Activated naive CD4-positive, alpha-beta T cell treated with anti-CD3 and anti-CD28 coated beads for 36 hours (primary cell): ENCODE measurements around the gene RAB33A. TPM values are rescaled to one million over a fixed set of nuclear protein-coding genes. Genes with fewer than 3 reads are reported as not detected.
A peak's percentile ranks its signal among the peaks of the same experiment; 100 is the strongest.
"Not testable (repeated sequence)": the region's sequence is repeated elsewhere in the genome, so short reads cannot be mapped to it uniquely, and the experiment has no call there.

Experiments
- CTCF ChIA-PET: fragments of 350-600 bp; sonication (Branson Sonifier 250); formaldehyde crosslinking; loops from one replicate; lab custom pipeline; 2021; ENCODE audit warnings: antibody characterized with exemption; lab: Charles Lee
- DNase-seq: peaks from one replicate; pipeline ENCODE4 v3.0.0-alpha.2; 2020
- H3K27ac Mint-ChIP-seq: one replicate; pipeline ENCODE4 v1.8.0; 2021; ENCODE audit warnings: mild to moderate bottlenecking, mixed read lengths
- H3K27me3 Mint-ChIP-seq: one replicate; pipeline ENCODE4 v1.8.0; 2021; ENCODE audit warnings: low read depth, mixed read lengths
- H3K36me3 Mint-ChIP-seq: one replicate; pipeline ENCODE4 v1.8.0; 2021; ENCODE audit warnings: low read depth, mixed read lengths
- H3K4me1 Mint-ChIP-seq: one replicate; pipeline ENCODE4 v1.8.0; 2021; ENCODE audit warnings: low read depth, mixed read lengths
- H3K4me3 Mint-ChIP-seq: one replicate; pipeline ENCODE4 v1.8.0; 2021; ENCODE audit warnings: mild to moderate bottlenecking, moderate library complexity, mixed read lengths
- H3K9me3 Mint-ChIP-seq: one replicate; pipeline ENCODE4 v1.8.0; 2021; ENCODE audit warnings: mixed read lengths
- intact Hi-C: fragments of 100-400 bp; cut with micrococcal nuclease; formaldehyde crosslinking; loops from one replicate; pipeline ENCODE4 v1.15.1; 2023
- total RNA-seq, 2 experiments: library from RNA; stranded (reverse); gene quantifications; one replicate each; pipeline ENCODE4 v1.2.3, GENCODE V29; 2021

Gene RAB33A
- total RNA-seq, 2 experiments from 2014 or later: 11.3 to 15.1 TPM

GRCh38 chrX:130204647-130205046, 32.9 kb downstream of the RAB33A start:
- Mint-ChIP-seq H3K9me3 (no peaks in the 10 kb centered on the region), H3K4me1 (no peaks in the 10 kb centered on the region), H3K27me3 (no peaks in the 10 kb centered on the region), H3K27ac (no peak overlapping the region), H3K4me3 (no peak overlapping the region), H3K36me3 (peaks cover 7% of the 10 kb centered on the region)
- intact Hi-C loops: no loop called here
- CTCF ChIA-PET: no interaction called here
- DNase-seq: no peak

GRCh38 chrX:130211415-130212186, 39.8 kb downstream of the RAB33A start:
- CTCF ChIA-PET: no interaction called here
- Mint-ChIP-seq H3K27me3 (no peaks in the 10 kb centered on the region), H3K36me3 (peaks cover 19% of the 10 kb centered on the region), H3K9me3 (no peaks in the 10 kb centered on the region), H3K4me1 (peaks cover 23% of the 10 kb centered on the region), H3K4me3 (peak overlapping the region; percentile 6), H3K27ac (peak overlapping the region; percentile 80)
- DNase-seq: no peak
- intact Hi-C loops: loop anchor here (1.0 kb wide), 1 partner anchor 57 kb away; the partner anchor contains the start of gene ZNF280C

- DNase-seq: no peak
- H3K27ac Mint-ChIP-seq: peak overlapping the region; percentile 80
- intact Hi-C loops: loop anchor here (1.0 kb wide), 1 partner anchor 56 kb away; the partner anchor contains the start of gene ZNF280C
- no peaks in the 10 kb centered on the region for H3K27me3 Mint-ChIP-seq
- peak overlapping the region; percentile 16 for H3K4me3 Mint-ChIP-seq
- H3K36me3 Mint-ChIP-seq: peaks cover 19% of the 10 kb centered on the region
- CTCF ChIA-PET: no interaction called here
- no peaks in the 10 kb centered on the region for H3K9me3 Mint-ChIP-seq
- H3K4me1 Mint-ChIP-seq: peaks cover 23% of the 10 kb centered on the region
Measured at GRCh38 chrX:130212371-130212770, 40.6 kb downstream of the RAB33A start.

GRCh38 chrX:130213376-130213775, 41.6 kb downstream of the RAB33A start:
- H3K9me3 Mint-ChIP-seq: no peaks in the 10 kb centered on the region
- DNase-seq: no peak
- CTCF ChIA-PET: no interaction called here
- H3K27ac Mint-ChIP-seq: no peak overlapping the region
- intact Hi-C loops: no loop called here
- peaks cover 23% of the 10 kb centered on the region for H3K4me1 Mint-ChIP-seq
- no peaks in the 10 kb centered on the region for H3K27me3 Mint-ChIP-seq
- H3K4me3 Mint-ChIP-seq: no peak overlapping the region
- peaks cover 17% of the 10 kb centered on the region for H3K36me3 Mint-ChIP-seq

DNA sequence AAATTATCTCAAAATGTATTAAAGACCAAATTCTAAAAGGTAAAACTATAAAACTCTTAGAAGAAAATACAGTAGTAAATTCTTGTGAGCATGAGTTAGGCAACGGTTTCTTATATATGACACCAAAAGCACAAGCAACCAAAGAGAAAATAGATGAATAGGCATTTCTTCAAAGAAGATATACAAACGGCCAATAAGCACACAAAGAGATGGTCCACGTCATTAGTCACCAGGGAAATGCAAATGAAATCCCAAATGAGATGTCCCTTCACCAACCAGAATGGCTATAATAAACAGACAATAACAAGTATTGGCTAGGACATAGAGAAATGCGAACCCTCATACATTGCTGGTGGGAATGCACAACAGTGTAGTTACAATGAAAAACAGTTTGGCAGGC, 44.6 kb downstream of the RAB33A start:
- no peak for DNase-seq
- no peak overlapping the region for H3K27ac Mint-ChIP-seq
- H3K4me3 Mint-ChIP-seq: no peak overlapping the region
- H3K9me3 Mint-ChIP-seq: no peaks in the 10 kb centered on the region
- CTCF ChIA-PET: no interaction called here
- H3K4me1 Mint-ChIP-seq: peaks cover 20% of the 10 kb centered on the region
- peaks cover 15% of the 10 kb centered on the region for H3K36me3 Mint-ChIP-seq
- intact Hi-C loops: no loop called here
- H3K27me3 Mint-ChIP-seq: no peaks in the 10 kb centered on the region

DNA sequence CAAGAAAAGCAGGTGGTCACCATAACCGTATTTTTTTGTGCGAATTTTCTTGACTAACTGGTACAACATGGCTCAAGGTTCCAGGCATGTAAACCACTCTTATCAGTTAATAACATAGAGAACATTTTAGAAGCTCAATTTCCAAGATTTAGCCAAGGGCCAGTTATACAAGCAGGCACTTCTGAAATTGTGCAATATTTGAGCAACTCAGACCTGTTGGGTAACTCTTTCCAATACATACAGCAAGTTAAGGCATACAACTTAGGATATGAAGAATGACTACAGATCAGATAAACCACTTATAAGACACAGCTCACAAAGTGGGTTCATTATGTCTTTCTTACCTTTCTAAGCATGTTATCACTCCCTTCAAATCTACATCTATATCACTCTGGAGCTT, 53.0 kb downstream of the RAB33A start:
- intact Hi-C loops: no loop called here
- DNase-seq: no peak
- no peak overlapping the region for H3K27ac Mint-ChIP-seq
- no peaks in the 10 kb centered on the region for H3K9me3 Mint-ChIP-seq
- no peaks in the 10 kb centered on the region for H3K27me3 Mint-ChIP-seq
- H3K36me3 Mint-ChIP-seq: peaks cover 2% of the 10 kb centered on the region
- no peak overlapping the region for H3K4me3 Mint-ChIP-seq
- H3K4me1 Mint-ChIP-seq: peaks cover 3% of the 10 kb centered on the region
- CTCF ChIA-PET: no interaction called here

GRCh38 chrX:130228871-130229270, 57.1 kb downstream of the RAB33A start:
- CTCF ChIA-PET: no interaction called here
- no peak overlapping the region for H3K4me3 Mint-ChIP-seq
- H3K4me1 Mint-ChIP-seq: no peaks in the 10 kb centered on the region
- no peaks in the 10 kb centered on the region for H3K27me3 Mint-ChIP-seq
- DNase-seq: no peak
- H3K9me3 Mint-ChIP-seq: no peaks in the 10 kb centered on the region
- intact Hi-C loops: no loop called here
- H3K36me3 Mint-ChIP-seq: peaks cover 7% of the 10 kb centered on the region
- no peak overlapping the region for H3K27ac Mint-ChIP-seq

- H3K4me3 Mint-ChIP-seq, DNase-seq, H3K36me3 Mint-ChIP-seq, H3K27ac Mint-ChIP-seq, H3K4me1 Mint-ChIP-seq, intact Hi-C loops, H3K27me3 Mint-ChIP-seq, H3K9me3 Mint-ChIP-seq: not testable (repeated sequence)
- CTCF ChIA-PET: interaction anchor here (0.6 kb wide), 1 partner anchor 19 kb away, joined by 3 read pairs; no protein-coding TSS in a partner anchor
Measured at GRCh38 chrX:130231184-130231583, 59.4 kb downstream of the RAB33A start.

Other genes starting within 250 kb of the RAB33A start
- 1 to 10 TPM; 3.6 to 4.1 TPM for gene BCORL1, start 189.3 kb upstream of the RAB33A start, total RNA-seq
- 10 to 100 TPM; 15.8 to 16.5 TPM for gene ELF4, start 61.5 kb upstream of the RAB33A start, total RNA-seq
- gene AIFM1, start 6.1 kb upstream of the RAB33A start, total RNA-seq: 10 to 100 TPM; 59.4 to 63.1 TPM
- gene ZNF280C, start 96.9 kb downstream of the RAB33A start, total RNA-seq: 1 to 10 TPM; 3.9 to 4.0 TPM
- 1 to 10 TPM; 7.4 to 9.0 TPM for gene SLC25A14, start 168.0 kb downstream of the RAB33A start, total RNA-seq
- gene GPR119, start 213.7 kb downstream of the RAB33A start, total RNA-seq: not detected
- 10 to 100 TPM; 32.3 to 33.6 TPM for gene RBMX2, start 230.0 kb downstream of the RAB33A start, total RNA-seq